ENCODE data around the gene CCDC85C.

The CCDC85C gene

DNA sequence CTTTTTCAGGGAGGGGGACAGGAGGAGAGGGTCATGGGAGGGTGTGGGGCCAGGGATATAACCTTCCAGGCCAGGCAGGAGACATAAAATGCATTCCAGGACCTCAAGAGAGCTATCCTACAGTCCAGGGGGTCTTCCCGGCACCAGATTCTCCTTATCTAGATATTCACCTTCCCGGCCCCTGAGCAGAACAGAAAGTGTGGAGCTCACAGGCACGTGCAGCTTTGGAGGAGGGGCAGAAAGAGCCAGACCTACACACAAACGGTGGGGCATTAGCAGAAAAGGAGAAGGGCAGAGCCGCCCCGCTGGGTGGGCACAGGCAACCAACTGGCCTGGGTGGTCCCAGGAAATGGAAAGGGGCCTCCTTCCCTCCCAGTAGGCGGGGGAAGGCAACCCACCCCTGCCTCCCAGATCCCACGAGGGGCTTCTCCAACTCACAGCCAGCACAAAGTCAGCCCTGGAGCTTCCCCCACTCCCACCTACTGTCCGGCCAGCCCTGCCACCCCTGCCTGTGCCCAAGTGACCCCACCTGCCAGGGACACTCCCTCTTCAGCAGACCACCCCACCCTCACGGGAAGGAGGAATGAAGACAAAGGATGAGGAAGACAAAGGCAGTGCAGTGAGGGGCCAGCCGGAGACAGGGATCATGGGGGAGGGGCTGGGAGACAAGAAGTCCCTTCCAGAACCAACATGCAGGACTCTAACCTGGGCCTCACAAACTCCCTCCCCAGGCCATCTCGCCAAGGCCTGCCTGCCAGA, 33.3 kb downstream of the CCDC85C start:
- DNase-seq, result no peak

DNA sequence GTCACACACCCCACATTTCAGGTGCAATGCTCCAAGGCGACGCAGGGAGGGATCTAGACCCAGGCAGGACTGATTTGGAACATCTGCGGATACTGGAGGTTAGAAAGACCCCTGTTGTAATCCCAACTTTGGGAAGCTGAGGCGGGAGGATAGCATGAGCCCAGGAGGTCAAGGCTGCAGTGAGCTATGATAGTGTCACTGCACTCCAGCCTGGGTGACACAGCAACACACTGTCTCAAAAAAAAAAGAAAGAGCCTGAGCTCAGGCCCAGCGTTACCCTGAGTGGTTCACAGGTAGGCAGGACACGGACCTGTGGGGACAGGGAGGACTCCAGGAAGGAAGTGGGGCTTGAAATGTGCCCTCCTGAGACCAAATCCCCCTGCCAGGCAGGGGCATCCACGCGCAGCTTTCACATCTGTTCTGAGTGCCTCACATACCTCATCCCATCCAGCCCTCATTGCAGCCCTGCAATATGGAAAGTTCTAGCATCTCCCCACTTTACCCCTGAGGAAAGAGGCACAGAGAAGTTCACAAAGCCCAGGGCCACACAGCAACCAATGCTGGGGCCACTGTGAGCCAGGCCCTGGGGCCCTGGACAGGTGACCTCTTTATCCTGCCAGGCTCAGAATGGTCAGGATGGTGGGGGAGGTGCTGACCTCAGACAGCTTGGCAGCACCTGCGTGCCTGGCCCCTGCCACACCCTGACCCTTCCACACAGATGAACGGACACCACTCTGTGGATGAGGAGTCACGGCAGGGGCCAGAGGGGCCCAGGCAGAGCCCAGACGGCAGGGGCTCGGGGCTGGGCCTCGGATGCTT, 34.1 kb downstream of the CCDC85C start:
- DNase-seq, result no peak

DNA sequence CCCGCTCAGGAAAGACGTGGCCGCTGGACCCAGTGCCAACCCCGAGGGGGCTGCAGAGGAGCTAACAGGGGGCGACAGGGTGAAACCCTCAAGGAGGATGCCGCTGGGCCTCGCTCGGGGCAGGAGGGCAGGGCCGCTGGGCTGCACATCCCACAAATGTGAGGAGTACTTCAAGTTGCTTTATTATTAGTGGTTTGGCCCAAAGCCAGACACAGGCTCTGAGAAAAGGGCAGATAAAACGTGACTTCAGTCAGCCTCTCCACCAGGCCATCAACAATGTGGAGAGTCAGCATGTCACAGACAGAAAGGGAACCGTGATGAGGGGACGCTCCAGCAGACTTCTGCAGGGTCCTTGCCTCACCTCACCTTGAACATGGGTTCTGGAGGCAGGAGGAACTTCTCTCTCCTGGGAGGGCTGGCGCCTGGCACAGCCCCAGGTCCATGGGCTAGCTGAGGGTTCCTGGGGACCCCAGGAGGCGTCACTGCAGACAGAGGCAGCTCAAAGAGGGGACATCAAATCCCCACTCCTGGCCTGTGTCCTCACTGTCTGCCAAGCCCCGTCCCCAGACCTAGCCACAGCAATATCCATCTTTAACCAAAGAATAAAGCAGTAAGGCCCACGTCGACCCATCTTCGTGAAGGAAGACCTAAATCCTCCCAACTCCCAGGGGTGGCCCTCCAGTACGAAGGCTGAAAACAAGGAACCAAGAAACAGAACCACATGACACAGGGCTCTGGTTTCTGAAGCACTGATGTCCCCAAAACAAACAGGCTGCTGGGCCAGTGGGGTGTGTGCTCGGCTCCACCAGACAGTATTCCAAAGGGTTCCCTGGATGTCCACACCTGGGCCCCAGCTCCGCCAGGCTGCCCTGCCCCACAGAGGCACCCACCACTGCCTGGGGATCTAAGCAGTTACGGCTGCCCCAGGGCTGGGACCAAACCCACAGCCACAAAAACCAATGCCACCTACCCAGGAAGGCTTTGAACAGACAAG, 35.1 kb downstream of the CCDC85C start:
- peak; percentile 12 for DNase-seq

GRCh38 chr14:99566390-99567354, 37.3 kb downstream of the CCDC85C start:
- DNase-seq, result no peak

DNA sequence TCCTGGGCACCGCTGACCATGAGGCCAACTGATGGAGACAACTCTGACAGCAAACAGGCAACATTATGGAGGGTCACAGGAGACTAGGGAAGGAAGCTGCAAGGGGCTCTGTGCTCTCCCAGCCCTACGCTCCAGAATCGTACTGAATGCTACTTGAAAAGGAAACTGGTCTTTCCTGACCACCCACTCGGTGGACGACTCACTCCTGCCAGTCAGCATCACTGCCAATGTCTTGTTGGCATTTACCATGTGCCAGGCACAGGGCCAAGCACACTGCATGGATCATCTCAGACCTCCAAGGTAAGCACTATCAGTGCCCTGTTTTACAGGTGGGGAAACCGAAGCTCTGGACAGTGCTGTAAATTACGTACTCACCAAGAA, 38.0 kb downstream of the CCDC85C start:
- DNase-seq, result no peak

- DNase-seq, result no peak
These were observed 38.6 kb downstream of the CCDC85C start for GRCh38 chr14:99565383-99565782.

- DNase-seq, result no peak
These were observed 39.1 kb downstream of the CCDC85C start for GRCh38 chr14:99564926-99565259.

DNA sequence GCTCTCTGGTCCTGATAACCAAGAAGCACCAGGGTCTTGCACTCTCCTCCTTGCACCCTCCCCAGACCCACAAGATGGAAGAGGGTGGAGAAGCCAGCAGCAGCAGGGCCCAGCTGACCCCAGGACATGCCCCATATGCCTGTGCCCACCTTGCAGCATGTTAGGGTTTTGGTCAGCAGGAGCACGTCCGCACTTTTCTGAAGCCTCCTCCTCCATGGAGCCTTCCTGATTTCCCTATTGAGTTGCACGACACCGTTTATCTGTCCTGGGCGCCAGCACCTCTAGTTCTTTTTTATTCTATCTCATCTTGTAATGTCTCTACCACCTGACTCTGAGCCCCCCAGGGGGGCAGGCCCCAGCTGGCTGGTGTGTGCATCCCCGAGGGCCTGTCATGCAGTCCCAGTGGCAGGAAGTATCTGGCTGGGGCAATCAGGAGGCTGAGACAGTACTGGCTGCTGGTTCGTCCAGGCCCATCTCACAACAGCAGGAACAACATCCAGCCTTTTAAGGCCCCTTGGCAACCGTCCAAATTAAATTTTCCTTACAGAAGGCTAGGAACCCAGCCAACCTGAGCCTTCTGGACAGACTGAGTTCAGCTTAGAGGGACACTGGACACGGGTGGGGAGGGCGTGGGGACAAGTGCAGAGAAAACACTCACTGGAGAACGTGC, 39.6 kb downstream of the CCDC85C start:
- DNase-seq, result peak; percentile 47

GRCh38 chr14:99563749-99564129, 40.3 kb downstream of the CCDC85C start:
- DNase-seq, result no peak

DNA sequence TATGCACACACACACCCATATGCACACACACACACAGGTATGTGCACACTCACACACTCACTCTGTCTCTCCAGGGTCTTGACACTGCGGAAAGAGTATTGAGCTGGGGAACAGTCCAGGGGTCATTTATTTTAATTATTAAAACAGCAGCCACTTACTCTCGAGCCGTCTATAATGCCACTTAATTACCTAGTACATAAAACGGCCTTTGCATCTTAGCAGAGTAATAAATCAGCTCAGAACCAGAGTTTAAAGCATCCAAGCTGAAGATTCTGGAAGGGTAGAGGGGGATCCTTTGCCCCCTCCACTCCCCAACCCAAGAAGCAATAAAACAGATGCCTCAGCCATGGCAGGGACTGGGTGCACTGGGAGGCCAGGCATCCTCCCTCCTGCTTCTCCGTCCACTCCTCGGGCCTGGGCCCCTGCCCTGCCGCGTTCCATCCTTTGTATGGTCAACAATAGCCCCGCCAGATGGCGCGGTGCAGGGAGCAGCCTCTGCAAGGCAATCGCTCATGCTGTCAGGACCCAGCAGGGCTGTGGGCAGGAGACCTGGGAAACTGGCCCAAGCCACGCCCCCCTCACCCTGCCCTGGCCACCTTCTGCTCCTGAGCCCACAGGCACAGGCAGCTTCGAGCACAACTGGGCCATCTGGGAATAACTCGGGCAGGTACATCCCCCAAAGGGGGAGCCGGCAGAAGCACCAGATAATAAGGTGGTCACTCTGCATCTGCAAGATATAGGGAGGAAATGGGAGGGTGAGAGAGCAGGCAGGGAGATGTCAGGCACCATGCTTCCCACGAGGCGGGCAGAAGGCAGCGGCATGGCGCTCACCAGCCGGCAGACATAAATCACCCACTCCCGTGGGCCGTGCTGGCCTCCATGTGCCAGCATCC, 40.9 kb downstream of the CCDC85C start:
- DNase-seq, result peak; percentile 43

DNA sequence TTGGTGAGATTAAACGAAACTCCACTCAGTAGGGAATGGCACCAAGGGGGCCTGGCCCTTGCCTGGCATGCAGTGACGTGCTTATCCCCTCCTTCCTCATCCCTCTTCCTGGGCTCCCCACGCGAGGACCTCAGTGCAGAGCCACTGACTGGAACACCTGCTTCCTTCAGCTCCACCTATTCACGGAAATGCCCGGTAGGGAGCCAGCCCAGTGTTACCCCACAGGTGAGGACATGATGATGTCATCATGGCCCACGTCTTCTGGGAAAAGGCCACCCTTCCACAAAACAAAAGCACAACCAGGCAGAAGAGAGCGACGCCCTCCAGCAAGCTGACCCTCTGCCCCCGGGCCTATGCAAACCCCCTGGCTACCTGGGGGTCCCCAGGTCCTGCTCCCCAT, 42.1 kb downstream of the CCDC85C start:
- no peak for DNase-seq

GRCh38 chr14:99560922-99561683, 42.9 kb downstream of the CCDC85C start:
- no peak for DNase-seq

DNA sequence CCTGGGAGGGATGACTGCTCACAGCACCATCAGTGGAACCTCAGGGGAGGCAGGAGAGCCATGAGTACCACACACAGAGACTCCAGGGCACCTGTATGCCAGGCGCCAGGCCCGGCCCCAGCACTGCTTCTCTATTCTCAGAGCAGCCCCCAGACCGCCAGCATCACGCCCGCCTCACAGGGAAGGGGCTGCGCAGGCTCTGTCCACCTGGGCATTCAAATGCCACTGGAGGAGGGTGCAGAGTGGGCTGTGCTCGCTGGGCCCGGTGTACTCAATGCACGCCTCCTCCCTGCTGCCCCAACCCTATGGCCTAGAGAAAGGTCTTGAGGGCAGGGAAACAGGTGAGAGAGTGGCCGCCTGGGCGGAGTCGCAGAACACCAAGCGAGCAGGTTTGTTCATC, 43.6 kb downstream of the CCDC85C start:
- DNase-seq, result no peak

DNA sequence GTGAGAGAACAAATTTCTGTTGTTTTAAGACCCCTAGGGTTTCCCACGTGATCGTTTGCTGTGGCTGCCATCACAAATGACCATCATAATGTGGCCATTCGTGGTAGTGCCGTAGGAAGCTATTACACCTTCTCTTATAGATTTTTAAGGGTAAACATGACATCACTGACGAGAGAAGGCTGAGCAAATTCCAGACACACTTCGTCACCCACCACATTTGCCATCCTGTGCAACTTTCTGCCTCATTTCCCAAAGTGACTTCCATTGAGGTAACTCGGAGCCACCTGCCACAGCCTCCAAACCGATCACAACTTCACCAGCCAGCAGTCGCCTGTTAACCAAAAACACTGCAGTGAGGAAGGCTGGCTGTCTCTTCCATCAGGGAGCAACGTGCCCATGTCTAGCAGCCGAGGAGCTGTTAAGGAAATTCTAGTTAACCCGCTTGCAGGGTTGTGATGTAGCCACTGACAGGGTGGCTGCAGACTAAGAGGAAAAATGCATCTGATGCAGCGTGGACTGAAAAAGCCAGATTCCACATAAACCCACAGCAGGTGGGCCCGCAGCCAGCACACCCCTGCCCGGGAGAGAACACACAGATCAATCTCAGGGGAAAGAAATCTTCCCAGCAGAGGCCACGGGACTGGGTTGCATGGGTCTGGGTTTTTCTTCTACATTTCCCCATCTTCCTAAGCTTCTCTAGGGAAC, 44.6 kb downstream of the CCDC85C start:
- no peak for DNase-seq

GRCh38 chr14:99556134-99556791, 47.7 kb downstream of the CCDC85C start:
- no peak for DNase-seq

GRCh38 chr14:99554757-99555531, 49.1 kb downstream of the CCDC85C start:
- DNase-seq, result no peak

DNA sequence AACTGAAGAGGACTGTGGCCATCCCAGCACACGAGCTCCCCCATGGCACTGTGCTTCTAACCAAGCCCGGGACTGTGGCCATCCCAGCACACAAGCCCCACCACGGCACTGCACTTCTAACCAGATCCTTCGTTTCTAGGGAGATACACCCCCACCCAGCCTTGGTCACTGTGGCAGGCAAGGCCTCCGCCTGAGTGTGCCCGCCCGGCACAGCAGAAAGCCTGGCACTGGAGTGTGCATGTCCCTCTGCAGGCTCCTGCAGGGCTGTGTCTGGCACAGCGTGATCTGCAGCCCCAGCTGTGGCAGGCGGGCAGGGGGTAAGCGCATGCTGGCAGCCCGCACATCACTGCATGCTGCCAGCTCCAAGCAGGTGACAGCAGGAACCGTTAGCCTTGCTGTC, 49.8 kb downstream of the CCDC85C start:
- no peak for DNase-seq

Measured in NCI-H748 treated with DMSO at 0.1 percent for 48 hours (cell line).